ENCODE measurements around the gene AOPEP. TPM values are rescaled to one million over a fixed set of nuclear protein-coding genes. Genes with fewer than 3 reads are reported as not detected.

Gene AOPEP
- total and polyA plus RNA-seq, 9 of the 15 experiments (the other 6 are each of a cell fraction or from before 2014, with no cell fraction given) = 4.5 to 19.3 (median 13.5) TPM

GRCh38 chr9:95086564-95086955 lies 360.1 kb downstream of the AOPEP start (continued):
- TF ChIP-seq MXI1 (IDR thresholded peaks at IDR 0.05; ENCODE audit: low read depth, low read length) (no peak), CHD4 (IDR thresholded peaks at IDR 0.05; ENCODE audit: insufficient read depth, insufficient replicate concordance, low read depth, low read length, poor library complexity, severe bottlenecking) (no peak), CSDE1 (IDR thresholded peaks at IDR 0.05) (no peak), ZNF232 (CRISPR knock-in tag; IDR thresholded peaks at IDR 0.05) (no peak), UBTF (IDR thresholded peaks at IDR 0.05; ENCODE audit: borderline replicate concordance in 1 of 2, low read depth in 2 of 2, low read length in 2 of 2) (no peak)

GRCh38 chr9:95087659-95088242 lies 361.3 kb downstream of the AOPEP start:
- WGBS (ENCODE audit: insufficient coverage, low coverage, missing lambda C conversion rate) = 83% methylated on average over 9 of the region's 9 CpGs
- ChIA-PET POLR2A (no interaction called here), CTCF (ENCODE audit: low intra/inter-chr PET ratio) (no interaction called here)
- intact Hi-C loops (cut with micrococcal nuclease) (no loop called here), in situ Hi-C loops (cut with MboI) (loop anchor here (10.0 kb wide), 1 partner anchor 303 kb away; no protein-coding TSS in a partner anchor)
- DNase-seq (ENCODE audit: extremely low read depth in 1 of 4, low spot score in 3 of 4) = peak in 3 of 4 experiments; percentile 30 to 42 (median 37)
- H4K20me1 ChIP-seq (replicated peaks; ENCODE audit: control insufficient read depth, insufficient read depth, low read length) = no peaks in the 10 kb centered on the region
- no peak overlapping the region for H3K9ac ChIP-seq (ENCODE audit: insufficient read depth in 1 of 2, low read depth in 2 of 2, low read length in 2 of 2)
- no peaks in the 10 kb centered on the region for H3K9me3 ChIP-seq (replicated peaks; ENCODE audit: control insufficient read depth, insufficient read depth, low read depth, low read length)
- H3K4me1 ChIP-seq (replicated peaks in 1 of 2; ENCODE audit: control insufficient read depth in 2 of 2, insufficient read depth in 2 of 2, low read length in 2 of 2) = peaks cover 0 to 46% of the 10 kb centered on the region in 2 experiments; a peak in 2 of 5 replicates
- no peaks in the 10 kb centered on the region for H3K9me1 ChIP-seq (ENCODE audit: control insufficient read depth, insufficient read depth, low read length)
- no peaks in the 10 kb centered on the region for H3K27me3 ChIP-seq (ENCODE audit: control insufficient read depth in 2 of 2, insufficient read depth in 2 of 2, low read length in 2 of 2)
- no peak overlapping the region for H3K27ac ChIP-seq (ENCODE audit: extremely low read depth, low read depth, low read length)
- H3K36me3 ChIP-seq (ENCODE audit: control insufficient read depth, insufficient read depth, low read length) = peaks cover 8% of the 10 kb centered on the region; the same call in 1 of the 3 replicates
- BruUV-seq (replicated peaks) = no TSS peak
- no peak overlapping the region for H2AFZ ChIP-seq (ENCODE audit: low read depth, low read length)
- H3K4me2 ChIP-seq (ENCODE audit: insufficient read depth, low read length) = no peak overlapping the region
- peak; percentile 74 for ATAC-seq
- no peaks in the 10 kb centered on the region for H3K79me2 ChIP-seq (ENCODE audit: control insufficient read depth, insufficient read depth, low read length)
- H3K4me3 ChIP-seq = no peak overlapping the region
- FAIRE-seq = no peak
- TF ChIP-seq IRF9 (tag; IDR thresholded peaks at IDR 0.05) (no peak), RHOXF2B (CRISPR knock-in tag; conservative IDR thresholded peaks at IDR 0.05) (no peak), NFIC (IDR thresholded peaks at IDR 0.05) (peak; percentile 84), L3MBTL2 (IDR thresholded peaks at IDR 0.05) (no peak), TBL1XR1 (IDR thresholded peaks at IDR 0.05; ENCODE audit: low read length in 2 of 2) (no peak), CTCFL (IDR thresholded peaks at IDR 0.05; ENCODE audit: borderline replicate concordance, insufficient read depth, low read depth, low read length, poor library complexity, severe bottlenecking) (peak; percentile 73), ZNF197 (CRISPR knock-in tag; IDR thresholded peaks at IDR 0.05; ENCODE audit: low read depth) (no peak), PML (IDR thresholded peaks at IDR 0.05; ENCODE audit: low read length) (no peak)

All from K562 (cell line).